PFSK-1 (cell line): ENCODE measurements around the gene MYO5B.

ENCODE experiments used
- FOXP2 ChIP-seq: optimal IDR thresholded peaks from 2 replicates; pipeline ENCODE3; 2011; ENCODE audit warnings: borderline replicate concordance, control low read depth, inconsistent platforms; ENCODE audit not compliant: insufficient read depth; ENCODE audit errors: extremely low read length, extremely low read depth
- POLR2AphosphoS5 ChIP-seq: IDR thresholded peaks from 2 replicates; pipeline ENCODE4 v1.6.1; 2012; ENCODE audit warnings: low read depth, mild to moderate bottlenecking, control low read depth, low read length, moderate library complexity
- REST ChIP-seq, 2 experiments: IDR thresholded peaks; 2 replicates each; pipeline versions ENCODE4 v1.6.1 to v1.8.0; 2011 to 2012; ENCODE audit warnings: low read depth in 2 of 2, low read length in 2 of 2, control low read depth in 1 of 2, inconsistent platforms in 1 of 2, mild to moderate bottlenecking in 1 of 2, moderate library complexity in 1 of 2; ENCODE audit not compliant: insufficient read depth in 1 of 2
- SIN3A ChIP-seq: IDR thresholded peaks from 2 replicates; pipeline ENCODE4 v1.6.1; 2012; ENCODE audit warnings: mild to moderate bottlenecking, low read length, moderate library complexity, borderline replicate concordance; ENCODE audit not compliant: insufficient read depth
- TAF1 ChIP-seq: IDR thresholded peaks from 2 replicates; pipeline ENCODE4 v1.6.1; 2012; ENCODE audit warnings: low read length, control low read depth, borderline replicate concordance; ENCODE audit not compliant: insufficient read depth

MYO5B gene

GRCh38 chr18:50014606-50015005 lies 180.3 kb downstream of the MYO5B start:
- TF ChIP-seq TAF1 = no peak
- no peak for TF ChIP-seq REST (IDR thresholded peaks at IDR 0.05; ENCODE audit: insufficient read depth in 1 of 2, low read depth in 2 of 2, low read length in 2 of 2)
- no peak for TF ChIP-seq SIN3A
- TF ChIP-seq FOXP2 = no peak
- no peak for TF ChIP-seq POLR2AphosphoS5

GRCh38 chr18:50013363-50014138 lies 181.4 kb downstream of the MYO5B start:
- TF ChIP-seq TAF1 (no peak), POLR2AphosphoS5 (no peak), SIN3A (no peak), FOXP2 (no peak), REST (IDR thresholded peaks at IDR 0.05; ENCODE audit: insufficient read depth in 1 of 2, low read depth in 2 of 2, low read length in 2 of 2) (no peak)

- TF ChIP-seq TAF1 = no peak
- no peak for TF ChIP-seq POLR2AphosphoS5
- TF ChIP-seq SIN3A = no peak
- no peak for TF ChIP-seq FOXP2
- no peak for TF ChIP-seq REST (IDR thresholded peaks at IDR 0.05; ENCODE audit: insufficient read depth in 1 of 2, low read depth in 2 of 2, low read length in 2 of 2)
Measured at GRCh38 chr18:50011813-50012435, 183.0 kb downstream of the MYO5B start.

- TF ChIP-seq FOXP2 (no peak), POLR2AphosphoS5 (no peak), TAF1 (no peak)
Measured at GRCh38 chr18:50009773-50010335, 185.1 kb downstream of the MYO5B start.

- TF ChIP-seq FOXP2 (no peak), POLR2AphosphoS5 (no peak), REST (IDR thresholded peaks at IDR 0.05; ENCODE audit: insufficient read depth in 1 of 2, low read depth in 2 of 2, low read length in 2 of 2) (no peak), TAF1 (no peak)
Measured at GRCh38 chr18:50008306-50008705, 186.6 kb downstream of the MYO5B start.
